C4-2B (cell line): ENCODE results near the gene TRAF5.

ENCODE experiments used
- CTCF ChIP-seq: fragments of 450-650 bp; conservative IDR thresholded peaks from 2 replicates; pipeline ENCODE4 v1.5.1; 2017; ENCODE audit warnings: mild to moderate bottlenecking
- ZFX ChIP-seq: fragments of 450-650 bp; IDR thresholded peaks from 2 replicates; pipeline ENCODE4 v1.6.1; 2017

DNA sequence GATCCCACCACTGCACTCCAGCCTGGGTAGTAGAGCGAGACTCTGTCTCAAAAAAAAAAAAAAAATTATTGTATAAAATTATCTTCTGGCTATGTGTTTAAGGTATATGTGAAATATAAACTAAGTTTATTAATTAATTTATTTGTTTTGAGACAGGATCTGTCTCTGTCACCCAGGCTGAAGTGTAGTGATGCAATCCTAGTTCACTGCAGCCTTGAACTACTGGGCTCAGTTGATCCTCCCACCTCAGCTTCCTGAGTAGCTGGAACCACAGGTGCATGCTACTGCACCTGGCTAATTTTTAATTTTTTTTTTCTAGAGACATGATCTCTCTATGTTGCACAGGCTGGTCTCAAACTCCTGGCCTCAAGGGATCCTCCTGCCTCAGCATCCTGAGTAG lies 97.4 kb downstream of the TRAF5 start:
- no peak for TF ChIP-seq CTCF
- no peak for TF ChIP-seq ZFX
